Endothelial cell of umbilical vein (primary cell): ENCODE results near the gene ABCA10. TPM values are rescaled to one million over a fixed set of nuclear protein-coding genes. Genes with fewer than 3 reads are reported as not detected.

Source experiments
- BruUV-seq: library from RNA; stranded (reverse); fragments of 400-500 nt; replicated peaks from 2 replicates; lab custom pipeline; 2021; lab: Mats Ljungman, UMichigan
- CTCF ChIA-PET: fragments of 300-600, 350-600 bp; sonication (Branson Sonifier 250); formaldehyde crosslinking; loops from one replicate; lab custom pipeline; 2021; ENCODE audit warnings: antibody characterized with exemption, inconsistent platforms; lab: Charles Lee
- POLR2A ChIA-PET: fragments of 300-600, 350-600 bp; sonication (Branson Sonifier 250); formaldehyde crosslinking; loops from one replicate; lab custom pipeline; 2021; ENCODE audit warnings: antibody characterized with exemption, inconsistent platforms; lab: Charles Lee
- DNase-seq: peaks from one replicate; pipeline ENCODE4 v3.0.0-alpha.2; 2011; ENCODE audit warnings: low read depth, low spot score
- FAIRE-seq: peaks from 2 replicates; lab custom pipeline; 2011; peaks lifted over from hg19 to GRCh38; lab: Jason Lieb, UNC
- H2AFZ ChIP-seq: 2 replicates; pipeline ENCODE4 v1.6.0; 2012; ENCODE audit warnings: low read depth, low read length, control low read depth, inconsistent platforms
- H3K27ac ChIP-seq: 2 replicates; pipeline ENCODE4 v1.5.1; 2011; ENCODE audit warnings: low read depth, mild to moderate bottlenecking, control low read depth, low read length, moderate library complexity; ENCODE audit not compliant: insufficient read depth
- H3K27me3 ChIP-seq, 2 experiments: 2 replicates each; pipeline versions ENCODE4 v1.6.0 to v1.6.1; 2011; ENCODE audit warnings: low read length in 2 of 2, mixed read lengths in 1 of 2; ENCODE audit not compliant: control insufficient read depth in 2 of 2, insufficient read depth in 2 of 2
- H3K36me3 ChIP-seq, 2 experiments: 2 replicates in 1 of 2; 3 replicates in 1 of 2; pipeline ENCODE4 v1.5.1; 2011; ENCODE audit warnings: low read length in 2 of 2, mild to moderate bottlenecking in 1 of 2, moderate library complexity in 1 of 2; ENCODE audit not compliant: control insufficient read depth in 2 of 2, insufficient read depth in 2 of 2; ENCODE audit errors: extremely low read depth in 1 of 2
- H3K4me1 ChIP-seq: 3 replicates; pipeline ENCODE4 v1.5.1; 2011; ENCODE audit warnings: mild to moderate bottlenecking, low read length; ENCODE audit not compliant: control insufficient read depth, insufficient read depth; ENCODE audit errors: extremely low read depth
- H3K4me2 ChIP-seq: 2 replicates; pipeline ENCODE4 v1.6.1; 2011; ENCODE audit warnings: low read length, control low read depth, mixed read lengths; ENCODE audit not compliant: insufficient read depth
- H3K4me3 ChIP-seq, 3 experiments: fragments of 200-600 bp in 1 of 3; sonication (generic), shearing (Covaris generic) in 1 of 3; replicated peaks in 1 of 3; 2 replicates each; pipeline ENCODE4 v1.5.1; 2011 to 2016; ENCODE audit warnings: control low read depth in 3 of 3, low read length in 3 of 3, mild to moderate bottlenecking in 2 of 3, inconsistent platforms in 1 of 3, low read depth in 1 of 3, moderate library complexity in 1 of 3; ENCODE audit not compliant: insufficient read depth in 1 of 3
- H3K79me2 ChIP-seq: 2 replicates; pipeline ENCODE4 v1.6.0; 2012; ENCODE audit warnings: low read length, inconsistent platforms; ENCODE audit not compliant: control insufficient read depth, insufficient read depth
- H3K9ac ChIP-seq: replicated peaks from 2 replicates; pipeline ENCODE3; 2011; ENCODE audit warnings: low read length, control low read depth; ENCODE audit not compliant: insufficient read depth; ENCODE audit errors: extremely low read depth
- H3K9me1 ChIP-seq: replicated peaks from 3 replicates; pipeline ENCODE4 v1.6.0; 2011; ENCODE audit warnings: mild to moderate bottlenecking, low read length; ENCODE audit not compliant: control insufficient read depth, insufficient read depth; ENCODE audit errors: extremely low read depth
- H3K9me3 ChIP-seq: replicated peaks from 2 replicates; pipeline ENCODE4 v1.5.1; 2012; ENCODE audit warnings: low read length, inconsistent platforms; ENCODE audit not compliant: control insufficient read depth, insufficient read depth
- H4K20me1 ChIP-seq: replicated peaks from 2 replicates; pipeline ENCODE3; 2011; ENCODE audit warnings: mild to moderate bottlenecking, low read length; ENCODE audit not compliant: control insufficient read depth, insufficient read depth; ENCODE audit errors: extremely low read depth
- FOS ChIP-seq: IDR thresholded peaks from 2 replicates; pipeline ENCODE4 v1.6.1; 2011; ENCODE audit warnings: mild to moderate bottlenecking, low read length, moderate library complexity, borderline replicate concordance; ENCODE audit not compliant: insufficient read depth
- GATA2 ChIP-seq: IDR thresholded peaks from 2 replicates; pipeline ENCODE4 v1.7.0; 2011; ENCODE audit warnings: low read depth, mild to moderate bottlenecking, moderate library complexity, mixed read lengths, low read length; ENCODE audit not compliant: insufficient read length, insufficient read depth
- JUN ChIP-seq: IDR thresholded peaks from 2 replicates; pipeline ENCODE4 v1.6.1; 2011; ENCODE audit warnings: borderline replicate concordance, low read depth; ENCODE audit not compliant: insufficient read length, insufficient read depth
- MAX ChIP-seq: IDR thresholded peaks from 2 replicates; pipeline ENCODE4 v1.6.1; 2011; ENCODE audit not compliant: insufficient read depth, insufficient read length
- POLR2A ChIP-seq: IDR thresholded peaks from 2 replicates; pipeline ENCODE4 v1.6.1; 2012; ENCODE audit warnings: low read depth, mild to moderate bottlenecking, control low read depth, low read length
- POLR2AphosphoS5 ChIP-seq: IDR thresholded peaks from 2 replicates; pipeline ENCODE4 v1.6.1; 2012; ENCODE audit warnings: low read depth, mild to moderate bottlenecking, control low read depth, low read length, moderate library complexity; ENCODE audit not compliant: insufficient read depth
- dilution Hi-C: fragments of 300-500 bp; cut with MboI; formaldehyde crosslinking; loops from one replicate; pipeline ENCODE4 v1.15.0; 2019; ENCODE audit warnings: low sequenced_read_pairs; ENCODE audit not compliant: extremely low pct_ligation_motif_present
- intact Hi-C: fragments of 100-400 bp; cut with micrococcal nuclease; formaldehyde crosslinking; loops from one replicate; pipeline ENCODE4 v1.10.0; 2022
- polyA plus RNA-seq, 4 experiments: library from polyadenylated mRNA; depleted of rRNA in 3 of 4; stranded (reverse) in 3 of 4; unstranded in 1 of 4; fragments of >200 nt; gene quantifications; 2 replicates each; pipeline versions ENCODE4 v1.2.1 to v1.2.3, GENCODE V29; 2011 to 2012; ENCODE audit warnings: missing spikeins in 1 of 4
- total RNA-seq: library from RNA; stranded (reverse); gene quantifications from 2 replicates; pipeline ENCODE4 v1.2.3, GENCODE V29; 2021
- TF ChIP-seq, protein P1 (sequence below), 2 donors: IDR thresholded peaks; 1 replicate in 1 of 2; 2 replicates in 1 of 2; pipeline ENCODE4 v1.5.1; 2011; ENCODE audit warnings: low read length in 2 of 2, mild to moderate bottlenecking in 2 of 2, moderate library complexity in 2 of 2, control low read depth in 1 of 2, inconsistent platforms in 1 of 2, low read depth in 1 of 2; ENCODE audit not compliant: insufficient read depth in 1 of 2; ENCODE audit errors: extremely low read depth in 1 of 2

The ABCA10 gene
- total and polyA plus RNA-seq, 2 donors (not counting 3 experiments of a cell fraction or from before 2014, with no cell fraction given), result 0.22 to 2.1 TPM

- H4K20me1 ChIP-seq, result no peaks in the 10 kb centered on the region
- no peak overlapping the region for H3K27ac ChIP-seq
- no peak overlapping the region for H3K9ac ChIP-seq
- dilution Hi-C loops (no loop called here), intact Hi-C loops (no loop called here)
- no peaks in the 10 kb centered on the region for H3K4me1 ChIP-seq
- POLR2A ChIA-PET, result no interaction called here
- DNase-seq, result no peak
- no peak for FAIRE-seq
- H2AFZ ChIP-seq, result no peak overlapping the region
- H3K27me3 ChIP-seq, result no peaks in the 10 kb centered on the region
- H3K9me3 ChIP-seq, result no peaks in the 10 kb centered on the region
- H3K79me2 ChIP-seq, result no peaks in the 10 kb centered on the region
- H3K36me3 ChIP-seq, result peaks cover 0 to 2% of the 10 kb centered on the region in 2 experiments
- no TSS peak for BruUV-seq
- no peak overlapping the region for H3K4me3 ChIP-seq
- CTCF ChIA-PET, result no interaction called here
- H3K4me2 ChIP-seq, result no peak overlapping the region
- TF ChIP-seq FOS (no peak), JUN (no peak), MAX (no peak), POLR2A (no peak), POLR2AphosphoS5 (no peak)
- TF ChIP-seq, protein P1, sequence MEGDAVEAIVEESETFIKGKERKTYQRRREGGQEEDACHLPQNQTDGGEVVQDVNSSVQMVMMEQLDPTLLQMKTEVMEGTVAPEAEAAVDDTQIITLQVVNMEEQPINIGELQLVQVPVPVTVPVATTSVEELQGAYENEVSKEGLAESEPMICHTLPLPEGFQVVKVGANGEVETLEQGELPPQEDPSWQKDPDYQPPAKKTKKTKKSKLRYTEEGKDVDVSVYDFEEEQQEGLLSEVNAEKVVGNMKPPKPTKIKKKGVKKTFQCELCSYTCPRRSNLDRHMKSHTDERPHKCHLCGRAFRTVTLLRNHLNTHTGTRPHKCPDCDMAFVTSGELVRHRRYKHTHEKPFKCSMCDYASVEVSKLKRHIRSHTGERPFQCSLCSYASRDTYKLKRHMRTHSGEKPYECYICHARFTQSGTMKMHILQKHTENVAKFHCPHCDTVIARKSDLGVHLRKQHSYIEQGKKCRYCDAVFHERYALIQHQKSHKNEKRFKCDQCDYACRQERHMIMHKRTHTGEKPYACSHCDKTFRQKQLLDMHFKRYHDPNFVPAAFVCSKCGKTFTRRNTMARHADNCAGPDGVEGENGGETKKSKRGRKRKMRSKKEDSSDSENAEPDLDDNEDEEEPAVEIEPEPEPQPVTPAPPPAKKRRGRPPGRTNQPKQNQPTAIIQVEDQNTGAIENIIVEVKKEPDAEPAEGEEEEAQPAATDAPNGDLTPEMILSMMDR (IDR thresholded peaks at IDR 0.05; ENCODE audit: extremely low read depth in 1 of 2, insufficient read depth in 1 of 2, low read depth in 1 of 2, low read length in 2 of 2), result no peak
- H3K9me1 ChIP-seq, result no peaks in the 10 kb centered on the region
These were observed 105.0 kb downstream of the ABCA10 start for GRCh38 chr17:69123626-69124025.

DNA sequence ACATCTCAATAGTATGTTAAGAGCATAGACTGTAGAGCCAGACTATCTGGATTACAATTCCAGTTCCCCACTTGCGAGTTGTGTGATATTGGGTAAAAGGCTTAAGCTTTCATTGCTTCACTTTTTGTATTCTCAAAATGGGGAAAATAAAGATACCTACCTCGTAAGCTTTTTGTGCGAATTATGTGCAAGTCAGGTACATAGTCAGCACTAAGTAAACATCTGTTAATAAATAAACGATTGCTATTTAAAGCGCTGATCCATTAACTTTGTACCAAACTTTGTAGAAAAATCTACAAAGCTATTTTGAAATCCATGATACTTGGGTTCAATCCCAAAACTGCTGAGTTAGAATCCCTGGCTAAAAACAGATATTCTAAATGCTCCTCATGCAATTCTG is 106.6 kb downstream of the ABCA10 start:
- no peak overlapping the region for H3K27ac ChIP-seq
- ChIA-PET CTCF (interaction anchor here (0.9 to 1.6 kb wide), 3 partner anchors 11 to 109 kb away, joined by 3 to 4 read pairs (median 3); no protein-coding TSS in a partner anchor), POLR2A (no interaction called here)
- H3K9ac ChIP-seq, result no peak overlapping the region
- H2AFZ ChIP-seq, result no peak overlapping the region
- FAIRE-seq (no peak), DNase-seq (no peak)
- H3K4me2 ChIP-seq, result no peak overlapping the region
- no TSS peak for BruUV-seq
- H3K9me3 ChIP-seq, result no peaks in the 10 kb centered on the region
- no peak overlapping the region for H3K4me3 ChIP-seq
- H3K27me3 ChIP-seq, result no peaks in the 10 kb centered on the region
- H3K9me1 ChIP-seq, result no peaks in the 10 kb centered on the region
- H4K20me1 ChIP-seq, result no peaks in the 10 kb centered on the region
- dilution Hi-C loops, result no loop called here
- peaks cover 0 to 2% of the 10 kb centered on the region in 2 experiments for H3K36me3 ChIP-seq
- peaks cover 5% of the 10 kb centered on the region for H3K4me1 ChIP-seq
- intact Hi-C loops, result no loop called here
- H3K79me2 ChIP-seq, result no peaks in the 10 kb centered on the region
- TF ChIP-seq POLR2AphosphoS5, result no peak
- TF ChIP-seq JUN, result no peak
- TF ChIP-seq GATA2, result no peak
